CD4-positive, CD25-positive, alpha-beta regulatory T cell (primary cell): ENCODE data around the gene SP7. TPM values are rescaled to one million over a fixed set of nuclear protein-coding genes. Genes with fewer than 3 reads are reported as not detected.
A peak's percentile ranks its signal among the peaks of the same experiment; 100 is the strongest.

Source experiments
- ATAC-seq, 2 donors: fragments of 150-1000 bp; cut with Tn5 transposase; one replicate each; pipeline ENCODE4 v1.10.0; 2021; ENCODE audit warnings: low read depth in 2 of 2, moderate number of reproducible peaks in 2 of 2, moderate library complexity in 1 of 2
- DNase-seq, 3 donors: peaks; one replicate each; pipeline versions ENCODE4 v3.0.0 to v3.0.0-alpha.2; 2012 to 2022; ENCODE audit warnings: mixed read lengths in 1 of 3
- H3K27ac ChIP-seq: one replicate; pipeline ENCODE4 v1.7.0; 2013; ENCODE audit warnings: mild to moderate bottlenecking, low read length; ENCODE audit not compliant: insufficient read depth, poor library complexity, severe bottlenecking
- H3K27me3 ChIP-seq: one replicate; pipeline ENCODE4 v1.7.0; 2013; ENCODE audit warnings: low read length; ENCODE audit not compliant: control insufficient read depth, insufficient read depth
- H3K36me3 ChIP-seq: one replicate; pipeline ENCODE4 v1.7.0; 2013; ENCODE audit warnings: mild to moderate bottlenecking, low read length, moderate library complexity; ENCODE audit not compliant: control insufficient read depth, insufficient read depth
- H3K4me1 ChIP-seq: 2 replicates; pipeline ENCODE4 v1.7.0; 2013; ENCODE audit warnings: mild to moderate bottlenecking, low read length; ENCODE audit not compliant: insufficient read depth, control insufficient read depth, poor library complexity, severe bottlenecking
- H3K4me3 ChIP-seq: one replicate; pipeline ENCODE4 v1.7.0; 2013; ENCODE audit warnings: low read depth, mild to moderate bottlenecking, low read length, moderate library complexity
- H3K9me3 ChIP-seq, 2 experiments: 1 replicate in 1 of 2; 2 replicates in 1 of 2; pipeline ENCODE4 v1.7.0; 2013; ENCODE audit warnings: low read length in 2 of 2, mild to moderate bottlenecking in 1 of 2, moderate library complexity in 1 of 2; ENCODE audit not compliant: control insufficient read depth in 2 of 2
- H3K27ac Mint-ChIP-seq, 3 donors: one replicate each; pipeline ENCODE4 v1.8.0; 2020 to 2022; ENCODE audit warnings: mild to moderate bottlenecking in 3 of 3, mixed read lengths in 3 of 3, moderate library complexity in 2 of 3
- H3K27me3 Mint-ChIP-seq: one replicate; pipeline ENCODE4 v1.8.0; 2022; ENCODE audit warnings: mild to moderate bottlenecking, mixed read lengths
- H3K36me3 Mint-ChIP-seq: one replicate; pipeline ENCODE4 v1.8.0; 2020; ENCODE audit warnings: mixed read lengths
- H3K4me1 Mint-ChIP-seq, 4 donors: one replicate each; pipeline ENCODE4 v1.8.0; 2020 to 2022; ENCODE audit warnings: mixed read lengths in 4 of 4, mild to moderate bottlenecking in 1 of 4
- H3K4me3 Mint-ChIP-seq, 4 donors: one replicate each; pipeline ENCODE4 v1.8.0; 2020 to 2022; ENCODE audit warnings: mild to moderate bottlenecking in 4 of 4, mixed read lengths in 4 of 4, moderate library complexity in 3 of 4
- H3K9me3 Mint-ChIP-seq, 7 donors: one replicate each; pipeline ENCODE4 v1.8.0; 2020 to 2022; ENCODE audit warnings: mixed read lengths in 7 of 7, mild to moderate bottlenecking in 3 of 7, moderate library complexity in 2 of 7
- polyA plus RNA-seq, 4 donors: library from polyadenylated mRNA; unstranded; fragments of 300-500 nt; fragmentation: Illumina TruSeq; gene quantifications; one replicate each; pipeline ENCODE4 v1.2.3, GENCODE V29; 2021
- total RNA-seq: library from RNA; stranded (reverse); gene quantifications from one replicate; pipeline ENCODE4 v1.2.3, GENCODE V29; 2022

SP7 gene
- total and polyA plus RNA-seq, 5 donors from 2014 or later: 0.07 TPM; not detected in 4

DNA sequence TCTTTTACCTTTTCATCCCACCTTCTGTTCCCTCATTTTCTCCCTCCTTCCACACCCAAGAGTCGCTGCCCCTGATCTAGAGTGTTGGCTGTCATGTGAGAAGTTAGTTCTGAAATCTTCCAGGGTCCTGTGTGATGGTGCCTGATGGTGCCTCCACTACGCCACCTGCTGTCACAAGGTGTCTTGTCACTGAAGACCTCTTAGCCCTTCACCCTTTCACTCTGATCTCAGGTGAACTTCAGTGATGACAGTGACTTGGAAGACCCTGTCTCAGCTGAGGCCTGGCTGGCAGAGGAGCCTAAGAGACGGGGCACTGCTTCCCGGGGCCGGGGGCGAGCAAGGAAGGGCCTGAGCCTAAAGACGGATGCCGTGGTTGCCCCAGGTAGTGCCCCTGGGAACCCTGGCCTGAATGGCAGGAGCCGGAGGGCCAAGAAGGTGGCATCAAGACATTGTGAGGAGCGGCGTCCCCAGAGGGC is 48.4 kb downstream of the SP7 start:
- Mint-ChIP-seq H3K4me3 (no peak overlapping the region), H3K9me3 (no peaks in the 10 kb centered on the region), H3K27ac (peak overlapping the region in 2 of 3 donors; percentile 63 to 83), H3K4me1 (peaks cover 4 to 8% (median 4%) of the 10 kb centered on the region in 4 donors), H3K27me3 (no peaks in the 10 kb centered on the region), H3K36me3 (no peaks in the 10 kb centered on the region)
- H3K9me3 ChIP-seq: no peaks in the 10 kb centered on the region
- peak; percentile 59 to 79 (median 76) for DNase-seq
- H3K36me3 ChIP-seq: no peaks in the 10 kb centered on the region
- H3K27me3 ChIP-seq: no peaks in the 10 kb centered on the region
- H3K4me1 ChIP-seq: no peaks in the 10 kb centered on the region
- peak; percentile 81 to 87 for ATAC-seq
- H3K27ac ChIP-seq: no peak overlapping the region
- no peak overlapping the region for H3K4me3 ChIP-seq

DNA sequence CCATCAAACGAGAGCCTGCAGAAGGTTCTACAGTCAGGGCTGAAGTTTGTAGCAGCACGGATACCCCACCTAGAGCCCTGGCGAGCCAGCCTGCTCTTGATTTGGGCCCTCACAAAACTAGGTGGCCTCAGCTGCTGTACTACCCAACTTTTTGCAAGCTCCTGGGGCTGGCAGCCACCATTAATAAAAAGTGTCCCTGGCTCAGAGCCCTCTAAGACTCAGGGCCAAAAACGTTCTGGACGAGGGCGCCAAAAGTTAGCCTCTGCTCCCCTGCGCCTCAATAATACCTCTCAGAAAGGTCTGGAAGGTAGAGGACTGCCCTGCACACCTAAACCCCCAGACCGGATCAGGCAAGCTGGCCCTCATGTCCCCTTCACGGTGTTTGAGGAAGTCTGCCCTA is 49.7 kb downstream of the SP7 start:
- H3K4me1 Mint-ChIP-seq: peaks cover 4 to 8% (median 4%) of the 10 kb centered on the region in 4 donors
- H3K27ac Mint-ChIP-seq: no peak overlapping the region
- H3K4me3 ChIP-seq: no peak overlapping the region
- no peaks in the 10 kb centered on the region for H3K27me3 Mint-ChIP-seq
- H3K36me3 ChIP-seq: no peaks in the 10 kb centered on the region
- no peaks in the 10 kb centered on the region for H3K36me3 Mint-ChIP-seq
- ATAC-seq (no peak), DNase-seq (no peak)
- no peaks in the 10 kb centered on the region for H3K4me1 ChIP-seq
- H3K27me3 ChIP-seq: no peaks in the 10 kb centered on the region
- no peaks in the 10 kb centered on the region for H3K9me3 ChIP-seq
- no peak overlapping the region for H3K4me3 Mint-ChIP-seq
- H3K27ac ChIP-seq: no peak overlapping the region
- no peaks in the 10 kb centered on the region for H3K9me3 Mint-ChIP-seq

DNA sequence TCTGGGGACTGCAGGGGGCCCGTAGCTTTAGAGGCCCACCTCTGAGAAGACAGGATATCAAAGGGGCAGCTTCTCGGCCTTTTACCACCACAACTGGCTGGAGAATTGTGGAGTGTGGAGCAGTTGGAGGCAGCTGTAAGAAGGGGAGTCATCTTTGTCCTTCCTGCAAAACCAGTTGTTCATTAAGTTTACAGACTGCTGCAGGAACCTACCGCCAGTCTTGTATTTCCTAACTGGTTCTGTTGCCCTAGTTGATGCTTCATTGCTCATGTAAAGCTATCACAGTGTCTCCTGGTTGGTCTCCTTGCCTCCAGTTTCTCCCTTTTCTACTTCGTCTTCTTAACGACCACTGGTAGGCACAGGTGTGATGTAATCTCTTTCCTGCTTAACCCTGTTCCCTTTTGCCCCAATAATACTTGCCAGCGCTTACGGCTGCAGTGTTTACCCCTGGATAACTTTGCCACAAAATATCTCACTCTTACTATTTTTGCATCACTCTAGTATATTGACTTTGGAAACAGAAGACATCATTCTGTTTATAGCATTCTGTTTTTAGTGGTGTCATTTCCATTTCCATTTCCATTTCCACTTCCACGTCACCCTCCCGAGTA is 56.2 kb downstream of the SP7 start:
- H3K27me3 Mint-ChIP-seq: no peaks in the 10 kb centered on the region
- H3K36me3 ChIP-seq: no peaks in the 10 kb centered on the region

DNA sequence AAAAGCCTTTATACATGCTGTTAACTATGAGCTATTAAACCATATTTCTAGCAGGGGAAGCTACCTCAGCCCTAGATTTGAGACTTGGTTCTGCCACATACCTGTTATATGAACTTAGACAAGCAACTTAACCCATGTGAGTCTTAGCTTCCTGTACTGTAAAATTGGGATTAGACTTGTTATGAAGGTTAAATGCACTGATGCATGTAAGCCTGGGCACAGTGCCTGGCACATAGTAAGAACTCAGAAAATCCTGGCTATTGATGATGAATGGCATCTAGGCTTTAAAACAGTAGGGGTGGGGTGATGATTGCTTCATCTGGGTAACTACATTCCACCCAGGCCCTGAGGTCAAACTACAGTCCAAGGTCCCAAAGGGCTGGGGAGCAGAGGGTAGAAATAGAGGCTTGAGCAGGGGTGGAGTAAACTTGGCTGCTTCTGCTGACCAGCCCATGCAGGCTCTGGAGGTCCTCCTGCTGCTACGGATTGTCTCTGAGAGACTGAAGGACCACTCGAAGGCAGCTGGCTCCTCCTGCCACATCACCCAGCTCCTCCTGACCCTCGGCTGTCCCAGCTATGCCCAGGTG is 56.8 kb downstream of the SP7 start:
- no peak for ATAC-seq
- H3K27me3 ChIP-seq: no peaks in the 10 kb centered on the region
- H3K36me3 ChIP-seq: no peaks in the 10 kb centered on the region
- DNase-seq: no peak
- Mint-ChIP-seq H3K4me3 (no peak overlapping the region), H3K4me1 (no peaks in the 10 kb centered on the region), H3K27me3 (no peaks in the 10 kb centered on the region), H3K27ac (peak overlapping the region in 2 of 3 donors; percentile 27 to 64), H3K9me3 (no peaks in the 10 kb centered on the region), H3K36me3 (no peaks in the 10 kb centered on the region)
- no peaks in the 10 kb centered on the region for H3K4me1 ChIP-seq
- no peak overlapping the region for H3K4me3 ChIP-seq
- H3K27ac ChIP-seq: no peak overlapping the region
- H3K9me3 ChIP-seq: no peaks in the 10 kb centered on the region

More for the DNA sequence above, 56.2 kb downstream of the SP7 start:
- Histone ChIP-seq H3K27me3 (no peaks in the 10 kb centered on the region), H3K9me3 (no peaks in the 10 kb centered on the region), H3K4me1 (no peaks in the 10 kb centered on the region), H3K4me3 (no peak overlapping the region), H3K27ac (no peak overlapping the region)
- Mint-ChIP-seq H3K9me3 (no peaks in the 10 kb centered on the region), H3K4me3 (no peak overlapping the region), H3K4me1 (no peaks in the 10 kb centered on the region), H3K27ac (no peak overlapping the region), H3K36me3 (no peaks in the 10 kb centered on the region)
- ATAC-seq (no peak), DNase-seq (no peak)

DNA sequence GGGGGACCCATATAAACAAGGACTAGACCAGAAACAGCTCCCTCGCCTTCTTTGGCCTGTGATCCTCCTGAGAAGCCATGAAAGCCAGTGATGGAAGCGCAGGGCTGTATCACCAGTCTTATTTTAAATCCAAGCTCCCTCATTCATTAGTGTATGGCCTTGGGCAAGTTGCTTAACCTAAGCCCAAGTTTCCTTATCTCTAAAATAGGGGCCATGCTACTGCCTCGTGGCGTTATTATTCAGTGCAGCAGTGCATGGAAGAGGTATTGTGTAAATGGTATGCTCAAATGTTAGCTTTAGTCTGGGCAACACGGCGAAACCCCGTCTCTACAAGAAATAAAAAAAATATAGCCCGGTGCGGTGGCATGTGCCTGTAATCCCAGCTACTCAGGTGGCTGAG is 58.2 kb downstream of the SP7 start:
- H3K27ac ChIP-seq: no peak overlapping the region
- Mint-ChIP-seq H3K27me3 (no peaks in the 10 kb centered on the region), H3K4me1 (peaks cover 0 to 2% (median 0%) of the 10 kb centered on the region in 4 donors), H3K36me3 (no peaks in the 10 kb centered on the region), H3K9me3 (no peaks in the 10 kb centered on the region), H3K4me3 (no peak overlapping the region), H3K27ac (no peak overlapping the region)
- no peak for DNase-seq
- H3K4me3 ChIP-seq: no peak overlapping the region
- no peaks in the 10 kb centered on the region for H3K9me3 ChIP-seq
- no peaks in the 10 kb centered on the region for H3K36me3 ChIP-seq
- H3K4me1 ChIP-seq: no peaks in the 10 kb centered on the region
- H3K27me3 ChIP-seq: no peaks in the 10 kb centered on the region
- no peak for ATAC-seq

Other genes starting within 250 kb of the SP7 start
- gene IGFBP6, start 238.7 kb downstream of the SP7 start, total RNA-seq: not detected
- gene IGFBP6, start 238.7 kb downstream of the SP7 start, polyA plus RNA-seq: under 1 TPM in 1 of 4 donors, not detected in 3; 0.84 TPM
- 0.37 TPM for gene SOAT2, start 232.9 kb downstream of the SP7 start, total RNA-seq
- gene SOAT2, start 232.9 kb downstream of the SP7 start, polyA plus RNA-seq: not detected
- 32.6 TPM for gene ZNF740, start 155.6 kb downstream of the SP7 start, total RNA-seq
- gene ZNF740, start 155.6 kb downstream of the SP7 start, polyA plus RNA-seq: 1 to 10 TPM; 2.3 to 3.1 (median 2.7) TPM
- gene CSAD, start 155.4 kb downstream of the SP7 start, total RNA-seq: 68.0 TPM
- gene CSAD, start 155.4 kb downstream of the SP7 start, polyA plus RNA-seq: 1 to 10 TPM; 1.2 to 2.3 (median 1.6) TPM
- 297 TPM for gene ITGB7, start 129.1 kb downstream of the SP7 start, total RNA-seq
- 100 to 1,000 TPM; 279 to 382 (median 330) TPM for gene ITGB7, start 129.1 kb downstream of the SP7 start, polyA plus RNA-seq
- gene RARG, start 104.1 kb downstream of the SP7 start, total RNA-seq: 16.8 TPM
- 1 to 10 TPM; 1.5 to 5.1 (median 2.4) TPM for gene RARG, start 104.1 kb downstream of the SP7 start, polyA plus RNA-seq
- gene ESPL1, start 68.1 kb downstream of the SP7 start, total RNA-seq: 2.7 TPM
- under 1 TPM in 3 of 4 donors, not detected in 1; 0.05 to 0.24 (median 0.11) TPM for gene ESPL1, start 68.1 kb downstream of the SP7 start, polyA plus RNA-seq
- 506 TPM for gene PFDN5, start 40.8 kb downstream of the SP7 start, total RNA-seq
- 1,000 to 10,000 TPM; 1,352 to 1,800 (median 1,601) TPM for gene PFDN5, start 40.8 kb downstream of the SP7 start, polyA plus RNA-seq
- 33.9 TPM for gene MYG1, start 36.7 kb downstream of the SP7 start, total RNA-seq
- gene MYG1, start 36.7 kb downstream of the SP7 start, polyA plus RNA-seq: 10 to 100 TPM; 85.0 to 98.1 (median 94.4) TPM
- gene AAAS, start 14.7 kb downstream of the SP7 start, total RNA-seq: 36.8 TPM
- gene AAAS, start 14.7 kb downstream of the SP7 start, polyA plus RNA-seq: 10 to 100 TPM; 34.0 to 45.9 (median 37.8) TPM
- gene SP1, start 43.8 kb upstream of the SP7 start, total RNA-seq: 79.0 TPM
- gene SP1, start 43.8 kb upstream of the SP7 start, polyA plus RNA-seq: 1 to 10 TPM; 8.1 to 9.3 (median 8.2) TPM
- gene AMHR2, start 87.5 kb upstream of the SP7 start, total RNA-seq: not detected
- gene AMHR2, start 87.5 kb upstream of the SP7 start, polyA plus RNA-seq: not detected
- 187 TPM for gene PRR13, start 105.4 kb upstream of the SP7 start, total RNA-seq
- gene PRR13, start 105.4 kb upstream of the SP7 start, polyA plus RNA-seq: 100 to 1,000 TPM; 525 to 639 (median 574) TPM
- 931 TPM for gene PCBP2, start 115.7 kb upstream of the SP7 start, total RNA-seq
- 100 to 1,000 TPM; 113 to 150 (median 134) TPM for gene PCBP2, start 115.7 kb upstream of the SP7 start, polyA plus RNA-seq
- 31.5 TPM for gene MAP3K12, start 163.1 kb upstream of the SP7 start, total RNA-seq
- 1 to 10 TPM; 3.8 to 4.6 (median 4.4) TPM for gene MAP3K12, start 163.1 kb upstream of the SP7 start, polyA plus RNA-seq
- 25.1 TPM for gene TARBP2, start 164.9 kb upstream of the SP7 start, total RNA-seq
- gene TARBP2, start 164.9 kb upstream of the SP7 start, polyA plus RNA-seq: 10 to 100 TPM; 22.5 to 29.1 (median 25.6) TPM
- gene NPFF, start 171.1 kb upstream of the SP7 start, total RNA-seq: not detected
- not detected for gene NPFF, start 171.1 kb upstream of the SP7 start, polyA plus RNA-seq